ENCODE data around the gene SFT2D1.

GRCh38 chr6:166331503-166332415, 10.6 kb downstream of the SFT2D1 start:
- TF ChIP-seq EZH2 (IDR thresholded peaks at IDR 0.05; ENCODE audit: insufficient read depth, poor library complexity, severe bottlenecking) (no peak), EZH2phosphoT487 (IDR thresholded peaks at IDR 0.05; ENCODE audit: insufficient read depth, low read depth) (no peak)
